Measurements from ENCODE around the gene POU3F3. TPM values are rescaled to one million over a fixed set of nuclear protein-coding genes. Genes with fewer than 3 reads are reported as not detected.

The POU3F3 gene
- total RNA-seq, 2 experiments from 2014 or later = not detected

DNA sequence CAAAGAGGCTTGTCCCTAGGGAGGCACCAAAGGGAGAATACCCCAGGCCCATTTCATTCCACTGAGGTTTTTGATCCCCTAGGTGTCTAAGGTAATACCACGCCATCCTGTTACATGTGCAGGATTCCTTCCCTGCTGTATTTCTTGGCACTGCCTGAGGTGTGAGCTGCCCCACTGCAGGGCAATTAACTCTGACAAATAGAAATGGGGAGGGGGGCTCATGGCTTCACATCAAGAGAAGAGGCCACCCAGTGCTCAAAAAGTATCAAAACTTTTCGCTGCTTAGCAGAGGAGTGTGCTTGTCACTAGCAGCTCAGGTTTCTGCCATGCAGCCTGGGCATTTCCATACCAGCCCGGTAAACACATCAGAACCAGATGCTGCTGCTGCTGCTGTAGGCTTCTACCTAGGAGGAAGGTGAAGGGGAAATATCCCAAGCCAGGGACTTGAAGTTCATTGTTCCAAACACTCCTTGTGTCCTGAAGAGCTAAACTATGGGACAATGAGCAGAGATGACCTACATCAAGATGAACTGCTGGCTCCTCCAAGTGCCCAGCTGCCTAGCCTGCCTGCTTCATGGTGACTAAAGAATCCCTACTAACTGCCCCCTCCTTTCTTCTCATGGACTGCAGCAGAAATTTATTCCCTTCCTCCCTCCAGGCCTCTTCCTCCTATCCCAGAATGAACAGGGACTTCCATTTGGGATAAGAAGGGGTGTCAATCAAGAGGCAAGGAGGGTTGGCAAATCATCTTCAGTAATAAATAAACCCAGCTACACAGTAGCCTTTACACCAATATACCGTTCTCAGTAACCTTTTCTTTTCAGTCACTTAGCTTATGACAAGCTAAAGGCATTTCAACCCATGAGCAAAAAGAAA is 16.4 kb downstream of the POU3F3 start:
- H3K36me3 Mint-ChIP-seq = no peaks in the 10 kb centered on the region
- POLR2A ChIA-PET = no interaction called here
- no peak overlapping the region for H3K27ac Mint-ChIP-seq

GRCh38 chr2:104871649-104871971 is 17.7 kb downstream of the POU3F3 start:
- Mint-ChIP-seq H3K4me1 (peaks cover 7% of the 10 kb centered on the region), H3K27me3 (peaks cover 88% of the 10 kb centered on the region), H3K4me3 (peak overlapping the region; percentile 64), H3K27ac (no peak overlapping the region), H3K36me3 (no peaks in the 10 kb centered on the region), H3K9me3 (no peaks in the 10 kb centered on the region)
- ATAC-seq (ENCODE audit: low read depth) (no peak), DNase-seq (no peak)
- POLR2A ChIA-PET = no interaction called here

More for the DNA sequence above, 16.4 kb downstream of the POU3F3 start:
- H3K9me3 Mint-ChIP-seq = no peaks in the 10 kb centered on the region
- DNase-seq (no peak), ATAC-seq (ENCODE audit: low read depth) (no peak)
- no peak overlapping the region for H3K4me3 Mint-ChIP-seq
- H3K4me1 Mint-ChIP-seq = peaks cover 7% of the 10 kb centered on the region
- peaks cover 90% of the 10 kb centered on the region for H3K27me3 Mint-ChIP-seq

DNA sequence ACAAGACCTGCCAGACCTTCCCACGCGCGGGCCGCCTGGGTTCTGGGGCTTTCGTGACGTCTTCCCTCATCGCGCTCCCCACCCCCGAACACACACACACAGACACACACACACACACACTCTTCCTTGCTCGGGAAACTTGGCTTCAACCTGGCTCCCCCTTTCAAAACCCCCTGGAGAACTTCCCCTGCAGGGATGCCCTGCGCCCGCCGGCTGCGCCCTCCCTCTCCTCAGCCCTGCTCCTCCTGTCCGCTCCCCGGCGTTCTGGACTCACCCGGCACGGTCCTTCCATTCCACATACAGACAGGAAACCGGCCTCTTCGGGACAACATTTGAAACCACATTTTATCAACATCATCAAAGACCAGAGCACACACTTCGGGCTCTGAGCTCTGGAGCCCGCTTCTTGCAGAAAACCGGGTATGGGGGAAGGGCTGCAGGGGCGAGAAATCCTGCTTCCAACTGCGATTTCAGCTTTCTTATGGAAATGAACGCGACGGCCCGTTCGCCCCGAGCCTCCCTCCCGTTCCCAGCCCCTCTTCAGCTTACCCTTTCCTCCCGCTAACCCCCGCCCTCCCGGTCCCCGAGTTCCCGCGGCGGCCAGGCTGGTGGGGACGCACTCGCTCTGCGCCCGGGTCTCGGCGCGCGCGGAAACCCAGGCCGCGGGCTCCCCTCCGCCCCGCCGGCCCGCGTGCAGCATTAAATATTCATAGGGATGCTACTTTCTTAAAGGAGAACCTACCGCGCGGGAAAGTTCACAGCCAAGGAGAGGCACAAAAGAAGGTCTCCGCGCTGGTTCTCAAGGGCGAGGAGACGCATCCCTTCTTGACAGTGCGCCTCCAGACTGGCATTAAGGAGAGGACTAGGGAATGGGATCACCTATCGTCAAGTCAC is 18.3 kb downstream of the POU3F3 start:
- POLR2A ChIA-PET = no interaction called here
- Mint-ChIP-seq H3K27me3 (peaks cover 90% of the 10 kb centered on the region), H3K36me3 (no peaks in the 10 kb centered on the region), H3K4me3 (peak overlapping the region; percentile 67), H3K4me1 (peaks cover 7% of the 10 kb centered on the region), H3K27ac (no peak overlapping the region), H3K9me3 (no peaks in the 10 kb centered on the region)
- DNase-seq = no peak
- no peak for ATAC-seq (ENCODE audit: low read depth)

GRCh38 chr2:104872866-104873688 is 19.2 kb downstream of the POU3F3 start:
- H3K4me3 Mint-ChIP-seq = peak overlapping the region; percentile 67
- POLR2A ChIA-PET = no interaction called here
- DNase-seq = peak; percentile 57

GRCh38 chr2:104873689-104874054 is 19.8 kb downstream of the POU3F3 start:
- DNase-seq = no peak
- no peak overlapping the region for H3K27ac Mint-ChIP-seq
- no peaks in the 10 kb centered on the region for H3K9me3 Mint-ChIP-seq
- peak overlapping the region; percentile 67 for H3K4me3 Mint-ChIP-seq
- peaks cover 7% of the 10 kb centered on the region for H3K4me1 Mint-ChIP-seq
- no peak for ATAC-seq (ENCODE audit: low read depth)
- POLR2A ChIA-PET = no interaction called here
- H3K36me3 Mint-ChIP-seq = no peaks in the 10 kb centered on the region
- peaks cover 83% of the 10 kb centered on the region for H3K27me3 Mint-ChIP-seq

More at GRCh38 chr2:104872866-104873688, 19.2 kb downstream of the POU3F3 start:
- Mint-ChIP-seq H3K27ac (no peak overlapping the region), H3K27me3 (peaks cover 89% of the 10 kb centered on the region), H3K36me3 (no peaks in the 10 kb centered on the region), H3K4me1 (peaks cover 7% of the 10 kb centered on the region), H3K9me3 (no peaks in the 10 kb centered on the region)
- ATAC-seq (ENCODE audit: low read depth) = peak; percentile 87

GRCh38 chr2:104874230-104874629 is 20.3 kb downstream of the POU3F3 start:
- ATAC-seq (ENCODE audit: low read depth) = no peak
- peaks cover 7% of the 10 kb centered on the region for H3K4me1 Mint-ChIP-seq
- POLR2A ChIA-PET = no interaction called here
- no peaks in the 10 kb centered on the region for H3K9me3 Mint-ChIP-seq
- DNase-seq = no peak
- H3K36me3 Mint-ChIP-seq = no peaks in the 10 kb centered on the region
- H3K4me3 Mint-ChIP-seq = no peak overlapping the region
- H3K27me3 Mint-ChIP-seq = peaks cover 81% of the 10 kb centered on the region
- no peak overlapping the region for H3K27ac Mint-ChIP-seq

- no peak for ATAC-seq (ENCODE audit: low read depth)
- Mint-ChIP-seq H3K9me3 (no peaks in the 10 kb centered on the region), H3K36me3 (no peaks in the 10 kb centered on the region), H3K4me1 (peaks cover 7% of the 10 kb centered on the region), H3K27me3 (peaks cover 70% of the 10 kb centered on the region), H3K27ac (no peak overlapping the region), H3K4me3 (no peak overlapping the region)
- no peak for DNase-seq
- POLR2A ChIA-PET = no interaction called here
Measured at GRCh38 chr2:104875262-104875661, 21.3 kb downstream of the POU3F3 start.

DNA sequence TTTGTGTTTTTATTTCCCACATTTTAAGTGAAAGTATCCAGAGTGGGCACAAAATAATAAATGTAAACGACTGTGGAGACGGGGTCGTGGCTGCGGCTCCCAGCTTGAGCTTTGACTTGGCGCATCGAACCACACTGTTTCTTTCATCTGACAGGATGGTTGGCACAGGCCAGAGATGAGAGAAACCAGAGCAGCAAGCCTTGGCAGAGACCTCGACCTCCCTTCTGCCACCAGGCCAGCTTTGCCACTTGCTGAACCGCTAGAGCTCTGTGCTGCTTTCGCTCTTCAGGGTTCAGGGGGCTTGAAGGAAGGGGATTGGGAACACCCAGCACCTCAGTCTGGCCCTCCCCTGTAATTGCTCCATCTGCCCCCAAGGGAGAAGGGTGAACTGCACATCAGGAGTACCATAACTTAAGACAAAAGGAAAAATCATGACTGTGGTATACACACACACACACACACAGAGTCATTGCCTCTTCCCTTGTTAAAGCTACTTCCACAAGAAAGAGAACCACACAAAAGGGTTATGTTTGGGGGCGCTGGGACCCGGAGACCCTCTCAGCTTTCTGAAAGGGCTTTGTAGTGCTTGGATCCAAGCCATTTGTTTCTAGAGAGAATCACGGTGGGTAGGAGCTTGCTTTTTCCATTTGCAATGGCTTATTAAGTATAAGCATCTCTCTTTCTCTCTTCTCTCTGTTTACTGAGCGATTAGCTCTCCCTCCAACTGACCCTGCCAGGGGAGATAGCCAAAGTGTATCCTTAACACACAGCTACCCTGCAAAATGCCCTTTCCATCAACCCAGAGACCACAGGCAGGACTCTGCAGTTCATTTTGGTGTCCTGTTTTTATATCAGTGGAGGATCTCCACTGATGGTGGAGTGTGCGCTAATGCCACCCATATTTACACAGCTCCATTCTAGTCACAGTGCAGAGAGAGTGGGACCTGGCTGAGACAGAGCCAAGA is 23.0 kb downstream of the POU3F3 start:
- Mint-ChIP-seq H3K4me1 (peaks cover 5% of the 10 kb centered on the region), H3K27me3 (peaks cover 61% of the 10 kb centered on the region), H3K9me3 (no peaks in the 10 kb centered on the region), H3K27ac (no peak overlapping the region), H3K4me3 (no peak overlapping the region), H3K36me3 (no peaks in the 10 kb centered on the region)
- POLR2A ChIA-PET = no interaction called here
- DNase-seq (no peak), ATAC-seq (ENCODE audit: low read depth) (no peak)

DNA sequence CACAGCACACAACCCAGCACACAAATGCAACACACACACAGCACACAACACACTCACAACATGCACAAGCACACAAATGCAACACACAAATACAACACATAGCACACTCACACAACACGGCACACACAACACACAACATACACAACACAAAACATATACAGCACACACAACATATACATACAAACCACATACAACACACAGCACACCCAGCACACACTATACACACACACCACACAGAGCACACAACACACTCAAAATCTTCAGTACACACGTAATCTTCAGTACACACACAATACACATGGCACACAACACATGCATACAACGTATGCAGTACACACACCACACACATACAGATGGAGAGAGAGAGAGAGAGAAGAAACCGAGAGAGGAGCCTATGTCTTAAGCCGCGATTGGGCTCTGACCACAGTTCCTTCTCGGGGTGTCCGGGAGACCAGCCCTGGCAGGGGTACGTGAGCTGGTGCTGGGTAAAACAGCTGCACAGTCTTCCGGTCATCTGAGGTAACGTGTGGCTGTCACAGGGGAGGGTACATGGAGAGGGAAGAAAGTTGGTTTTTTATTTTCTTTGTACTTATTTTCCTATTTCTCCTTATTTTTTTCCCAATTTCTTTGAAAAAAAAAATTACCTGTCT is 25.1 kb downstream of the POU3F3 start:
- DNase-seq (no peak), ATAC-seq (ENCODE audit: low read depth) (no peak)
- H3K36me3 Mint-ChIP-seq = no peaks in the 10 kb centered on the region
- peaks cover 46% of the 10 kb centered on the region for H3K27me3 Mint-ChIP-seq
- H3K9me3 Mint-ChIP-seq = no peaks in the 10 kb centered on the region
- H3K27ac Mint-ChIP-seq = no peak overlapping the region
- no peak overlapping the region for H3K4me3 Mint-ChIP-seq
- H3K4me1 Mint-ChIP-seq = no peaks in the 10 kb centered on the region
- POLR2A ChIA-PET = no interaction called here

DNA sequence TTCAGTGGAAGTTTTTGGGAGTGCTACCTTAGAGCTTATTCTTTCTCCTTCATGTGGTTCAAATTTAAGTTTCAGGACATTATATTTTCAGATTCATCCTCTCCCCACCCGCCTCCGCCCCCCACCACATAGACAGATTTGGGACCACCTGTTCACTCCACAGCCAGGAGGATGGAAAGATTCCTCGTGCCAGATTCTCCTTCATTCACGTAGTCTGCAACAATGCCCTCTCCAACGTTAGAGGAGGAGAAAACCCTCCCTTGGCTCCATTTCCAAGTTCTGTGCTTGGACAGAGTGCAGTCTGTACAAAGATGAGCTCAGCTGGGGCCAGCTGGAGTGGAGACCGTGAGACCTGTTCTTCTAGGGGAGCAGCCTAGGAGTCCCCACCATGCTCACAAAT is 26.2 kb downstream of the POU3F3 start:
- DNase-seq = no peak
- Mint-ChIP-seq H3K27me3 (peaks cover 38% of the 10 kb centered on the region), H3K27ac (no peak overlapping the region), H3K4me3 (no peak overlapping the region), H3K36me3 (no peaks in the 10 kb centered on the region), H3K4me1 (no peaks in the 10 kb centered on the region), H3K9me3 (no peaks in the 10 kb centered on the region)
- no peak for ATAC-seq (ENCODE audit: low read depth)
- POLR2A ChIA-PET = no interaction called here

- Mint-ChIP-seq H3K4me3 (no peak overlapping the region), H3K36me3 (no peaks in the 10 kb centered on the region), H3K4me1 (peaks cover 4% of the 10 kb centered on the region), H3K9me3 (no peaks in the 10 kb centered on the region), H3K27me3 (peaks cover 12% of the 10 kb centered on the region), H3K27ac (no peak overlapping the region)
- ATAC-seq (ENCODE audit: low read depth) = no peak
- POLR2A ChIA-PET = no interaction called here
- no peak for DNase-seq
Measured at GRCh38 chr2:104883357-104883756, 29.4 kb downstream of the POU3F3 start.

DNA sequence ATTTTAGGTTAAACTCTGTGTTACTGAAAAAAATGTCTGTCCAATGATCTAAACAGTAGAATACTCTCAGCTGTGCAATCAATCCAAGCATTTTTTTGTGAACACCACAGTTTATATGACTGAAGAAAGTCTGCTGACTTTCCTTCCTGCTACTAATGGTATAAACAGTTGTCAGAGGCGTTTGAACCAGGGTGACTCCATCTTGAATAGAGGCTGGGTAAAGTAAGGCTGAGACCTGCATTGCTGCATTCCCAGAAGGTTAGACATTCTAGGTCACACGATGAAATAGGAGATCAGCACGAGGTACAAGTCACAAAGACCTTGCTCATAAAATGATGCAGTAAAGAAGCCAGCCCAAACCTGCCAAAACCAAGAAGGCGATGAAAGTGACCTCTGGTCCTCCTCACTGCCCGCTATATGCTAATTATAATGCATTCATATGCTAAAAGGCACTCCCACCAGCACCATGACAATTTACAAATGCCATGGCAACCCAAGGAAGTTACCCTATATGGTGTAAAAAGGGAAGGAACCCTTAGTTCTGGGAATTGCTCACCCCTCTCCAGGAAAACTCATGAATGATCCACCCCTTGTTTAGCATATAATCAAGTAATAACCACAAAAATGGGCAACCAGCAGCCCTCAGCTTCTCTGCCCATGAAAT is 31.3 kb downstream of the POU3F3 start:
- no peak overlapping the region for H3K4me3 Mint-ChIP-seq
- H3K27ac Mint-ChIP-seq = no peak overlapping the region
- H3K4me1 Mint-ChIP-seq = peaks cover 7% of the 10 kb centered on the region
- no peaks in the 10 kb centered on the region for H3K9me3 Mint-ChIP-seq
- no peaks in the 10 kb centered on the region for H3K36me3 Mint-ChIP-seq
- DNase-seq (no peak), ATAC-seq (ENCODE audit: low read depth) (no peak)
- POLR2A ChIA-PET = no interaction called here
- H3K27me3 Mint-ChIP-seq = peaks cover 9% of the 10 kb centered on the region
